H1 (cell line): ENCODE results near the gene RND2. TPM values are rescaled to one million over a fixed set of nuclear protein-coding genes. Genes with fewer than 3 reads are reported as not detected.

Experiments used
- CTBP2 ChIP-seq: IDR thresholded peaks from 2 replicates; pipeline ENCODE4 v1.7.0; 2011; ENCODE audit warnings: borderline replicate concordance, mild to moderate bottlenecking, moderate library complexity, mixed read lengths, low read length; ENCODE audit not compliant: insufficient read depth, insufficient read length
- EGR1 ChIP-seq: IDR thresholded peaks from 2 replicates; pipeline ENCODE4 v1.6.1; 2011; ENCODE audit warnings: low read depth, low read length, borderline replicate concordance
- GABPA ChIP-seq: IDR thresholded peaks from 2 replicates; pipeline ENCODE4 v1.6.1; 2011; ENCODE audit warnings: mild to moderate bottlenecking, low read length, moderate library complexity, borderline replicate concordance; ENCODE audit not compliant: insufficient read depth
- HDAC6 ChIP-seq: IDR thresholded peaks from one replicate; pipeline ENCODE4 v1.7.1; 2012; ENCODE audit warnings: low read depth, mild to moderate bottlenecking, inconsistent platforms, low read length, moderate library complexity
- JUN ChIP-seq: IDR thresholded peaks from 2 replicates; pipeline ENCODE4 v1.6.1; 2011; ENCODE audit warnings: low read depth, mild to moderate bottlenecking, improper control_type of control experiment, low read length
- PHF8 ChIP-seq: fragments of 200-600 bp; sonication (generic); conservative IDR thresholded peaks from 2 replicates; pipeline ENCODE4 v1.7.1; 2012; ENCODE audit warnings: low read depth, mild to moderate bottlenecking, inconsistent platforms, low read length, moderate library complexity
- SAP30 ChIP-seq: fragments of 300-600 bp; sonication (generic); IDR thresholded peaks from 2 replicates; pipeline ENCODE4 v1.7.1; 2012; ENCODE audit warnings: low read length, moderate library complexity, mild to moderate bottlenecking, inconsistent platforms; ENCODE audit not compliant: insufficient read depth, insufficient replicate concordance
- SIN3A ChIP-seq, 2 experiments: IDR thresholded peaks in 1 of 2; conservative IDR thresholded peaks in 1 of 2; 2 replicates each; pipeline ENCODE4 v1.6.1; 2011 to 2012; ENCODE audit warnings: low read length in 2 of 2, improper control_type of control experiment in 1 of 2, low read depth in 1 of 2, mild to moderate bottlenecking in 1 of 2
- SIX5 ChIP-seq: IDR thresholded peaks from 2 replicates; pipeline ENCODE4 v1.6.1; 2011; ENCODE audit warnings: mild to moderate bottlenecking, low read depth, low read length
- polyA plus RNA-seq, 7 experiments: library from polyadenylated mRNA; depleted of rRNA in 3 of 7; stranded (reverse) in 5 of 7; unstranded in 2 of 7; fragments of >200 nt in 5 of 7; fragments of 200-250 nt in 2 of 7; gene quantifications; 1 replicate in 5 of 7; 2 replicates in 1 of 7; 4 replicates in 1 of 7; pipeline versions ENCODE4 v1.2.1 to v1.2.3, GENCODE V29; 2011 to 2013; ENCODE audit warnings: missing spikeins in 2 of 7, mixed read lengths in 2 of 7
- total RNA-seq: library from RNA; stranded (reverse); fragmentation: NEBNext Ultra II Directional; extraction: Animal tissue kit (Norgen Biotek cat#: 25700); gene quantifications from 2 replicates; pipeline ENCODE4 v1.2.1, GENCODE V29; 2021
- TF ChIP-seq, protein P1 (sequence below), 3 experiments: IDR thresholded peaks; 1 replicate in 2 of 3; 2 replicates in 1 of 3; pipeline versions ENCODE4 v1.5.1 to v1.6.1; 2011; ENCODE audit warnings: low read length in 3 of 3, mild to moderate bottlenecking in 3 of 3, inconsistent platforms in 2 of 3, low read depth in 1 of 3, moderate library complexity in 1 of 3; ENCODE audit not compliant: insufficient read depth in 1 of 3; ENCODE audit errors: control extremely low read depth in 1 of 3
- TF ChIP-seq, protein P2 (sequence below): IDR thresholded peaks from 2 replicates; pipeline ENCODE4 v1.6.1; 2012; ENCODE audit warnings: low read length, inconsistent platforms
- TF ChIP-seq, protein P3 (sequence below): IDR thresholded peaks from 2 replicates; pipeline ENCODE4 v1.6.1; 2011; ENCODE audit warnings: low read depth, mild to moderate bottlenecking, low read length; ENCODE audit not compliant: insufficient read depth
- TF ChIP-seq, protein P4 (sequence below): IDR thresholded peaks from 2 replicates; pipeline ENCODE4 v1.6.1; 2012; ENCODE audit warnings: inconsistent platforms

The RND2 gene
- total and polyA plus RNA-seq, 2 of the 8 experiments (the other 6 are each of a cell fraction or from before 2014, with no cell fraction given): 51.3 to 61.4 TPM

DNA sequence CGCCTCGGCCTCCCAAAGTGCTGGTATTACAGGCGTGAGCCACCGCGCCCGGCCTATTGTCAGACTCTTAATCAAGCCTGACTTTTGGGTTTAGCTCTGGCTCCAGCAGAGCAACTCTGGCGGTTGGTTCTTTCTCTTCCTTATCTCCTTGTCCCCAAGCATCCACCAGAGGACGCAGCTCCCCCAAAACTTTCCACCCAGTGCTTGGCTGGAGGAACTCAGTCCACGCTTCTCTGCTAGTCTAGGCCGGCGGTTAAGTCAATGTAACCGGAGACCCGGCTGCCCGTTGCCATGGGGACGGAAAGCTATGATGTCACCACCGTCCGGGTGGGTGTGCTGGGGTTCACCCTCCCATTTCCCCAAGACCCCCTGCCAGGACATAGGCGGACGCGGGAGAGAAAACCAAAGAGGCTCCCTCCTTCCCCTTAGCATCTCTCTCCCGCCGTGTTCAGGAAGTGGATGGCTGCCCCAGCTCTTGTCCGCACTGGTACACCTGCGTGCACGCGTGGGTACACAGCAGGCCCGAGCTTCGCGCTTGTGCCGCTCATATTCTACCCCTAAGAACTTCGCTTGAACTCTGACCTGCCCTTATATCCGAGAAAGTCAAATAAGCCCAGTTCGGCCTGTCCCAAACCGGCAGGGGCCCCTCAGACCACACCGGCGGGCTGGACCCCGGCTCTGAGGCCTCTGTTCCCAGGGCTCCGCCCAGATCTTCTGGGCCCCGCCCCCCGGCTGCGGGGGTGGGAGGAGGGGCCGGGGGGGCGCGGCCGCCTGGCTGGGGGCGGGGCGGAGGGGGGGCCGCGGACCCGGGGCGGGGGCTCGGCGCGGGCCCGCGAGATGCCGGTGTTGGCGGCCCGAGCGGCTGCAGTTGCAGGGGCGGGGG lies at the start of gene RND2 (continued):
- TF ChIP-seq, protein P1, sequence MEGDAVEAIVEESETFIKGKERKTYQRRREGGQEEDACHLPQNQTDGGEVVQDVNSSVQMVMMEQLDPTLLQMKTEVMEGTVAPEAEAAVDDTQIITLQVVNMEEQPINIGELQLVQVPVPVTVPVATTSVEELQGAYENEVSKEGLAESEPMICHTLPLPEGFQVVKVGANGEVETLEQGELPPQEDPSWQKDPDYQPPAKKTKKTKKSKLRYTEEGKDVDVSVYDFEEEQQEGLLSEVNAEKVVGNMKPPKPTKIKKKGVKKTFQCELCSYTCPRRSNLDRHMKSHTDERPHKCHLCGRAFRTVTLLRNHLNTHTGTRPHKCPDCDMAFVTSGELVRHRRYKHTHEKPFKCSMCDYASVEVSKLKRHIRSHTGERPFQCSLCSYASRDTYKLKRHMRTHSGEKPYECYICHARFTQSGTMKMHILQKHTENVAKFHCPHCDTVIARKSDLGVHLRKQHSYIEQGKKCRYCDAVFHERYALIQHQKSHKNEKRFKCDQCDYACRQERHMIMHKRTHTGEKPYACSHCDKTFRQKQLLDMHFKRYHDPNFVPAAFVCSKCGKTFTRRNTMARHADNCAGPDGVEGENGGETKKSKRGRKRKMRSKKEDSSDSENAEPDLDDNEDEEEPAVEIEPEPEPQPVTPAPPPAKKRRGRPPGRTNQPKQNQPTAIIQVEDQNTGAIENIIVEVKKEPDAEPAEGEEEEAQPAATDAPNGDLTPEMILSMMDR (IDR thresholded peaks at IDR 0.05; ENCODE audit: control extremely low read depth in 1 of 3, insufficient read depth in 1 of 3, low read depth in 1 of 3, low read length in 3 of 3): peak; percentile 68 to 91 (median 89)
- TF ChIP-seq EGR1 (peak; percentile 70; the same call in 1 of the 2 replicates), PHF8 (peak; percentile 43; the same call in 1 of the 2 replicates), SIN3A (conservative IDR thresholded peaks at IDR 0.05 in 1 of 2, IDR thresholded peaks at IDR 0.05 in 1 of 2; ENCODE audit: low read depth in 1 of 2, low read length in 2 of 2) (peak in 1 of 2 experiments; percentile 96; a peak in 2 of 4 replicates), HDAC6 (no peak), JUN (peak; percentile 68), GABPA (no peak), SIX5 (0 out of 2 replicates have a peak, but pooled peaks have one; percentile 17), CTBP2 (no peak), SAP30 (peak; percentile 98)
- TF ChIP-seq, protein P2, sequence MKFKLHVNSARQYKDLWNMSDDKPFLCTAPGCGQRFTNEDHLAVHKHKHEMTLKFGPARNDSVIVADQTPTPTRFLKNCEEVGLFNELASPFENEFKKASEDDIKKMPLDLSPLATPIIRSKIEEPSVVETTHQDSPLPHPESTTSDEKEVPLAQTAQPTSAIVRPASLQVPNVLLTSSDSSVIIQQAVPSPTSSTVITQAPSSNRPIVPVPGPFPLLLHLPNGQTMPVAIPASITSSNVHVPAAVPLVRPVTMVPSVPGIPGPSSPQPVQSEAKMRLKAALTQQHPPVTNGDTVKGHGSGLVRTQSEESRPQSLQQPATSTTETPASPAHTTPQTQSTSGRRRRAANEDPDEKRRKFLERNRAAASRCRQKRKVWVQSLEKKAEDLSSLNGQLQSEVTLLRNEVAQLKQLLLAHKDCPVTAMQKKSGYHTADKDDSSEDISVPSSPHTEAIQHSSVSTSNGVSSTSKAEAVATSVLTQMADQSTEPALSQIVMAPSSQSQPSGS: peak; percentile 99
- TF ChIP-seq, protein P3, sequence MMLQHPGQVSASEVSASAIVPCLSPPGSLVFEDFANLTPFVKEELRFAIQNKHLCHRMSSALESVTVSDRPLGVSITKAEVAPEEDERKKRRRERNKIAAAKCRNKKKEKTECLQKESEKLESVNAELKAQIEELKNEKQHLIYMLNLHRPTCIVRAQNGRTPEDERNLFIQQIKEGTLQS: peak; percentile 43
- TF ChIP-seq, protein P4, sequence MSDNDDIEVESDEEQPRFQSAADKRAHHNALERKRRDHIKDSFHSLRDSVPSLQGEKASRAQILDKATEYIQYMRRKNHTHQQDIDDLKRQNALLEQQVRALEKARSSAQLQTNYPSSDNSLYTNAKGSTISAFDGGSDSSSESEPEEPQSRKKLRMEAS: peak; percentile 59; the same call in 1 of the 2 replicates
